ENCODE measurements around the gene CNTN3. TPM values are rescaled to one million over a fixed set of nuclear protein-coding genes. Genes with fewer than 3 reads are reported as not detected.

The CNTN3 gene
- total RNA-seq, 1 experiment from 2014 or later = not detected

- H3K4me2 ChIP-seq = no peak overlapping the region
- no peaks in the 10 kb centered on the region for H3K36me3 ChIP-seq (ENCODE audit: low read depth)
- no peaks in the 10 kb centered on the region for H3K9me3 ChIP-seq (ENCODE audit: insufficient read depth, low read depth)
- H3K79me2 ChIP-seq (ENCODE audit: low read depth) = no peaks in the 10 kb centered on the region
- H3F3A ChIP-seq (ENCODE audit: insufficient read depth, low read depth) = no peaks in the 10 kb centered on the region
- TF ChIP-seq CTCF (conservative IDR thresholded peaks at IDR 0.05) = no peak
- TF ChIP-seq EZH2 (IDR thresholded peaks at IDR 0.05; ENCODE audit: low read depth) = no peak
- no TSS peak for BruUV-seq (replicated peaks)
- CTCF ChIA-PET = no interaction called here
- no peaks in the 10 kb centered on the region for H4K20me1 ChIP-seq (ENCODE audit: insufficient read depth)
- intact Hi-C loops (cut with micrococcal nuclease; ENCODE audit: unreplicated experiment) = no loop called here
- H3K4me3 ChIP-seq = no peak overlapping the region
- H3K27ac ChIP-seq = no peak overlapping the region
- H3K27me3 ChIP-seq (ENCODE audit: insufficient read depth, low read depth) = no peaks in the 10 kb centered on the region
- H2AFZ ChIP-seq = no peak overlapping the region
- POLR2A ChIA-PET (ENCODE audit: unreplicated experiment) = no interaction called here
- no peak for DNase-seq
- no peaks in the 10 kb centered on the region for H3K9me2 ChIP-seq (ENCODE audit: insufficient read depth)
- no peaks in the 10 kb centered on the region for H3K4me1 ChIP-seq (replicated peaks; ENCODE audit: insufficient read depth)
These were observed 18.6 kb upstream of the CNTN3 start for GRCh38 chr3:74633021-74633420.

- Histone ChIP-seq H3K36me3 (ENCODE audit: low read depth) (no peaks in the 10 kb centered on the region), H3F3A (ENCODE audit: insufficient read depth, low read depth) (no peaks in the 10 kb centered on the region), H3K4me2 (no peak overlapping the region), H3K9me2 (ENCODE audit: insufficient read depth) (no peaks in the 10 kb centered on the region), H2AFZ (no peak overlapping the region), H3K27me3 (ENCODE audit: insufficient read depth, low read depth) (no peaks in the 10 kb centered on the region), H3K4me1 (replicated peaks; ENCODE audit: insufficient read depth) (no peaks in the 10 kb centered on the region), H3K27ac (no peak overlapping the region), H3K79me2 (ENCODE audit: low read depth) (no peaks in the 10 kb centered on the region), H3K9me3 (ENCODE audit: insufficient read depth, low read depth) (no peaks in the 10 kb centered on the region), H3K4me3 (no peak overlapping the region), H4K20me1 (ENCODE audit: insufficient read depth) (no peaks in the 10 kb centered on the region)
- TF ChIP-seq CTCF (conservative IDR thresholded peaks at IDR 0.05) = no peak
- no peak for TF ChIP-seq EZH2 (IDR thresholded peaks at IDR 0.05; ENCODE audit: low read depth)
- intact Hi-C loops (cut with micrococcal nuclease; ENCODE audit: unreplicated experiment) = no loop called here
- no peak for DNase-seq
- ChIA-PET CTCF (no interaction called here), POLR2A (ENCODE audit: unreplicated experiment) (interaction anchor here (0.7 kb wide), 1 partner anchor 963 kb away, joined by 3 read pairs; no protein-coding TSS in a partner anchor)
- no TSS peak for BruUV-seq (replicated peaks)
These were observed 17.1 kb upstream of the CNTN3 start for GRCh38 chr3:74631351-74632140.

- no peak overlapping the region for H3K27ac ChIP-seq
- no peak overlapping the region for H3K4me3 ChIP-seq
- no TSS peak for BruUV-seq (replicated peaks)
- no peak overlapping the region for H2AFZ ChIP-seq
- intact Hi-C loops (cut with micrococcal nuclease; ENCODE audit: unreplicated experiment) = no loop called here
- no peaks in the 10 kb centered on the region for H3K4me1 ChIP-seq (replicated peaks; ENCODE audit: insufficient read depth)
- DNase-seq = no peak
- TF ChIP-seq CTCF (conservative IDR thresholded peaks at IDR 0.05) (no peak), EZH2 (IDR thresholded peaks at IDR 0.05; ENCODE audit: low read depth) (no peak)
- H3K79me2 ChIP-seq (ENCODE audit: low read depth) = no peaks in the 10 kb centered on the region
- ChIA-PET POLR2A (ENCODE audit: unreplicated experiment) (interaction anchor here (0.7 kb wide), 1 partner anchor 962 kb away, joined by 3 read pairs; no protein-coding TSS in a partner anchor), CTCF (no interaction called here)
- no peaks in the 10 kb centered on the region for H3F3A ChIP-seq (ENCODE audit: insufficient read depth, low read depth)
- H4K20me1 ChIP-seq (ENCODE audit: insufficient read depth) = no peaks in the 10 kb centered on the region
- no peaks in the 10 kb centered on the region for H3K9me3 ChIP-seq (ENCODE audit: insufficient read depth, low read depth)
- H3K9me2 ChIP-seq (ENCODE audit: insufficient read depth) = no peaks in the 10 kb centered on the region
- no peak overlapping the region for H3K4me2 ChIP-seq
- H3K27me3 ChIP-seq (ENCODE audit: insufficient read depth, low read depth) = no peaks in the 10 kb centered on the region
- no peaks in the 10 kb centered on the region for H3K36me3 ChIP-seq (ENCODE audit: low read depth)
These were observed 16.1 kb upstream of the CNTN3 start for GRCh38 chr3:74630602-74631001.

Measured in PC-9 (cell line).